Measurements from ENCODE around the gene COQ9.

Gene COQ9

GRCh38 chr16:57503366-57503765, 56.1 kb downstream of the COQ9 start:
- Histone ChIP-seq H3K4me1 (no peaks in the 10 kb centered on the region), H3K27me3 (peaks cover 0 to 12% of the 10 kb centered on the region in 2 donors), H3K27ac (no peak overlapping the region), H3K9me3 (no peaks in the 10 kb centered on the region), H3K36me3 (no peaks in the 10 kb centered on the region), H3K4me3 (no peak overlapping the region)
- intact Hi-C loops (cut with DNase I; ENCODE audit: low total_unique reads): no loop called here
- DNase-seq: no peak
- TF ChIP-seq CTCF (IDR thresholded peaks at IDR 0.05): no peak

GRCh38 chr16:57504001-57504400, 56.7 kb downstream of the COQ9 start:
- H3K4me3 ChIP-seq: no peak overlapping the region
- no peaks in the 10 kb centered on the region for H3K9me3 ChIP-seq
- H3K27ac ChIP-seq: no peak overlapping the region
- no peak for TF ChIP-seq CTCF (IDR thresholded peaks at IDR 0.05)
- H3K27me3 ChIP-seq: peaks cover 0 to 12% of the 10 kb centered on the region in 2 donors
- DNase-seq: no peak
- intact Hi-C loops (cut with DNase I; ENCODE audit: low total_unique reads): no loop called here
- no peaks in the 10 kb centered on the region for H3K36me3 ChIP-seq
- no peaks in the 10 kb centered on the region for H3K4me1 ChIP-seq

- H3K4me3 ChIP-seq: no peak overlapping the region
- H3K27me3 ChIP-seq: peaks cover 0 to 12% of the 10 kb centered on the region in 2 donors
- no peaks in the 10 kb centered on the region for H3K9me3 ChIP-seq
- no peaks in the 10 kb centered on the region for H3K4me1 ChIP-seq
- no peak for DNase-seq
- no peak overlapping the region for H3K27ac ChIP-seq
- intact Hi-C loops (cut with DNase I; ENCODE audit: low total_unique reads): no loop called here
- H3K36me3 ChIP-seq: no peaks in the 10 kb centered on the region
- TF ChIP-seq CTCF (IDR thresholded peaks at IDR 0.05): no peak
Measured at GRCh38 chr16:57504491-57504890, 57.2 kb downstream of the COQ9 start.

- no peaks in the 10 kb centered on the region for H3K4me1 ChIP-seq
- intact Hi-C loops (cut with DNase I; ENCODE audit: low total_unique reads): no loop called here
- H3K36me3 ChIP-seq: no peaks in the 10 kb centered on the region
- no peak overlapping the region for H3K27ac ChIP-seq
- no peaks in the 10 kb centered on the region for H3K9me3 ChIP-seq
- no peak for TF ChIP-seq CTCF (IDR thresholded peaks at IDR 0.05)
- DNase-seq: no peak
- peaks cover 0 to 12% of the 10 kb centered on the region in 2 donors for H3K27me3 ChIP-seq
- H3K4me3 ChIP-seq: no peak overlapping the region
Measured at GRCh38 chr16:57505169-57505568, 57.9 kb downstream of the COQ9 start.

- no peaks in the 10 kb centered on the region for H3K4me1 ChIP-seq
- H3K4me3 ChIP-seq: no peak overlapping the region
- H3K27ac ChIP-seq: no peak overlapping the region
- intact Hi-C loops (cut with DNase I; ENCODE audit: low total_unique reads): no loop called here
- H3K36me3 ChIP-seq: peaks cover 3 to 8% (median 5%) of the 10 kb centered on the region in 3 donors
- TF ChIP-seq CTCF (IDR thresholded peaks at IDR 0.05): no peak
- H3K9me3 ChIP-seq: no peaks in the 10 kb centered on the region
- H3K27me3 ChIP-seq: peaks cover 0 to 12% of the 10 kb centered on the region in 2 donors
- DNase-seq: no peak
Measured at GRCh38 chr16:57507136-57508034, 60.1 kb downstream of the COQ9 start.
